HG03432 (cell line): ENCODE data around the gene TPPP.
"Not testable (repeated sequence)": the region's sequence is repeated elsewhere in the genome, so short reads cannot be mapped to it uniquely, and the experiment has no call there.

Experiments
- ATAC-seq: cut with Tn5 transposase; IDR thresholded peaks from one replicate; pipeline ENCODE4 v1.9.1; 2021; ENCODE audit warnings: mild to moderate bottlenecking, moderate library complexity; ENCODE audit not compliant: unreplicated experiment

TPPP gene

DNA sequence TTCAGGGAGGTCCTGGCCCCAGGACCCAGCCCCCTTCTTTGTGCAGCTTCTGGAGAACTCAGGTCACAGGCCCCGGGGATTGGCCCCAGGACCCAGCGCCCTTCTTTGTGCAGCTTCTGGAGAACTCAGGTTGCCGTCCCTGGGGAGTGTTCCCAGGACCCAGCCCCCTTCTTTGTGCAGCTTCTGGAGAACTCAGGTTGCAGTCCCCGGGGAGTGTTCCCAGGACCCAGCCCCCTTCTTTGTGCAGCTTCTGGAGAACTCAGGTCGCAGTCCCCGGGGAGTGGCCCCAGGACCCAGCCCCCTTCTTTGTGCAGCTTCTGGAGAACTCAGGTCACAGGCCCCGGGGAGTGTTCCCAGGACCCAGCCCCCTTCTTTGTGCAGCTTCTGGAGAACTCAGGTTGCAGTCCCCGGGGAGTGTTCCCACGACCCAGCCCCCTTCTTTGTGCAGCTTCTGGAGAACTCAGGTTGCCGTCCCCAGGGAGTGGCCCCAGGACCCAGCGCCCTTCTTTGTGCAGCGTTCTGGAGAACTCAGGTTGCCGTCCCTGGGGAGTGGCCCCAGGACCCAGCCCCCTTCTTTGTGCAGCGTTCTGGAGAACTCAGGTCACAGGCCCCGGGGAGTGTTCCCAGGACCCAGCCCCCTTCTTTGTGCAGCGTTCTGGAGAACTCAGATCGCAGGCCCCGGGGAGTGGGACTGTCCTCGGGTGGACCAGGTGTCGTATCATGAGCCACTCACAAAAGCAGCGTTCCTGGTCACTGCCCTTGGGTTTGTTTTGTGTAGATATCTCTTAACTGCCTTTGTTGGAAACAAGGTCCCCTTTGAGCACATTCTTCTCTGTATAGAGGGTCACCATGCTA is 64.6 kb downstream of the TPPP start:
- not testable (repeated sequence) for ATAC-seq

DNA sequence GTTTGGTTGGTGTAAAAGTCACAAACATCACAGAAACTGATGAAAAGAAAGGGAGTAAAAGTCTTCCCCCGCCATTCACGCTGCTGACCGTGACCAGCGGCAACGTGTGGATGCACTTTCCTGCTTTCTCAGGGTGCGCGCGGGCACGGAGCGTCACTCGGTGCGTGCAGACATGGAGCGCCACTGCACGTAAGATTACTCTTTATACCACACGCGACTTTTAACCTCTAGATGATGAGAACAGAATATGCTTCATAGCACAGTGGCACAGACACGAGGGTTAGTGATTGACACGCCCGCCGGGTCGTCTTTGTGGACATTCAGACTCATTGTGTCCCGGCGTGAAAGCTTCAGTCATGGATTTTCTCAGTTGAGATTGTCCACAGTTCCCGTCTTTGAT is 65.3 kb downstream of the TPPP start:
- no peak for ATAC-seq

DNA sequence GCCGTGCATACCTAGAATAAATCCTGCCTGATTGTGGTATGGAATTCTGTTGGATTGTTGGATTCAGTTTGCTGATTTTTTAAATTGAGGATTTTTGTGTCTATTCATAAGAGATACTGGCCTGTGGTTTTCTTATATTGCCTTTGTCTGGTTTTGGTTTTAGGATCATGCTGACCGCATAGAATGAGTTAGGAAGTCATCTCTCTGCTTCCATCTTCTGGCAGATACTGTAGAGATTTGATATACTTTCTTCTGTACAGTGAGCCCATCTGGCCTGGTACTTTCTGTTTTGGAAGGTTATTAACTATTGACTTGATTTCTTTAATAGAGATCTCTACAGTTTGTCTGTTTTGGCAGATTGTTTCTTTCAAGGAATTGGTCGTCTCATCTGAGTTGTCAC is 66.3 kb downstream of the TPPP start:
- no peak for ATAC-seq

DNA sequence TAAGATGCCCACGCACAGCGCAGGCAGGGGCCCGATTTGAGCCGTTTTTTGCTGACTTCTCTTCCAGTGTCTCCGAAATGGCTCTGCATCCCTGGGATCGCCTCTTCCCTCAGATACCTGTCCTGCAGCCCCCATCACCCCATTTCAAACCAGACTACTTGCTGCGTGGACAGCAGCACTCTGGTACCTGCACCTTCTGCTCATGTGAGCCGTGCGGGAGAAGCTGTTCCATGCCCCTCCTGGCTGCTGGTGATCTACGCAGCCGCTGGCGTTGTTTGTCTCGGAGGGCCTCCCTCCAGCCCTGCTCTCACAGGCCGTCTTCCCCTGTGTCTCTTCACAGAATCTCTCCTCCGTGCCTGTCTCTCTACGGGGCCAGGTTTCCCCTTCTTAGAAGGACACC is 67.6 kb downstream of the TPPP start:
- no peak for ATAC-seq

DNA sequence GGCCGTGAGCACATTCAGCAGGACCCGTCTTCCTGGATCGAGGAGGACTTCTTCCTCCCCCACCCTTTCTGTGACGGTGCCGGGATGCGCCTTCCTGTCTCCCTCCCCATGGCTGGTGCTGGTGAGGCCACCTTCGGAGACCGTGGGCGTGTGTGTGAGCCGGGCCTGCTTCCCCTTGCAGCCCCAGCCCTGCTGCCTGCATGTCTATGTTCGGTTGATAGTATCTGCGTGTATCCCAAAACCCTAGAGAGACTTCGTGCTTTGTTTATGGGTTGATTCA is 68.3 kb downstream of the TPPP start:
- ATAC-seq, result no peak

DNA sequence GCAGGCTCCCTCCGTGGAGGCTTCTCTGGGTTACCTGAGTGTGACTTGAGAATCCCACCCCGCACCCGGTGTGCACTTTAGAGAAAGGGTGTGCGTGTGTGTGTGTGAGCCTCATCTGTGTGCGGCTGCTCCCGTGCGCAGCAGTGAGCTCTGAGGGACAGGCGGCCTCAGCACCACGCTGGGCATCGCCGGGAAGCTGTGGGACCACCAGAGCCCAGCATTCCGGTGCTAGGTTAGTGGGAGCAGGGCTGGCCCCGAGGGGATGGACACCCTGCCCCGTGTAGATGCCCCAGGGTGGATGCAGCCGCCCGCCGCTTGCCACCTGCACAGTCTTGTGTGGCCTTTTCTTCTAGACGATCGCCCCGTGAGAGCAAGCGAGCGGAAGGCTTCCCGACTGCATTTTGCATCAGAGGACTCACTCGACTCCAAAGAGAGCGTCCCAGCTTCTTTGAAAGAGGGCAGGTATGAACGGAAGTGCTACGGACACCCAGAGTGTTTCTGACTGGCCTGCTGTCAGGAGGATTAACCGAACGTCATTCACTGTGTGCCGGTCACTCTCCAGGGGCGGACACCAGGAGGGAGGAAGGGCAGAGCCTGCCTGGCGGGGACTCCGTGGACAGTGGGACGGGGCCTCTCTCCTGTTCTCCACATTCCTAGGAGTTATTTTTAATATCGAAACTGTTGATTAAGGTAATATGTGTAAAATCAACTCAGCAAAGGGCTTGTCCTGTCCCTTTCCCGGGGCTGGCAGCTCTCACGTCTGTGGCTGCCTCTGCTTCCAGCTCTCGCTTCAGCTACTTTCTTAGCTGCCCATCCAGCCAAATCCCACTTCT is 68.8 kb downstream of the TPPP start:
- ATAC-seq, result no peak

- no peak for ATAC-seq
These were observed 69.6 kb downstream of the TPPP start for GRCh38 chr5:623531-623930.

DNA sequence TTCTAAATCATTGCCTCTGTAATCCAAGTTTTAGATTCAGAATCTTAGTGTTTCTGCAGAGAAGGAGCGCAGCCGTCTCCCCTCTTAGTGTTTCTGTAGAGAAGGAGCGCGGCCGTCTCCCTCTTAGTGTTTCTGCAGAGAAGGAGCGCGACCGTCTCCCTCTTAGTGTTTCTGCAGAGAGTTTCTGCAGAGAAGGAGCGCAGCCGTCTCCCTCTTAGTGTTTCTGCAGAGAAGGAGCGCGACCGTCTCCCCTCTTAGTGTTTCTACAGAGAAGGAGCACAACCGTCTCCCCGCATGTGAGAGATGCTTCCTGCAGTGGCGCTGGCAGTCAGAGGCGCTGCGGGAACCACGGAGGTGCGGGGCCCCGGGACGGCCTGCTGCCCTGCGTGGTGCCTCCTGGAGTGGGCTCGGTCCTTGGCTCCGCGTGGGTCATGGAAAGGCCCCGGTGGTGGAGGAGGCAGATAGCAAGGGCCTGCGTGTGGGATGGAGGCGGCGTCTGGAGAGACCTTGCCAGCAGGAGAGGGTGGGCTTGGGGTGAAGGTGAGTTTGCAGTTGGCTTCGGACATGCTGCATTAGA is 70.1 kb downstream of the TPPP start:
- no peak for ATAC-seq

DNA sequence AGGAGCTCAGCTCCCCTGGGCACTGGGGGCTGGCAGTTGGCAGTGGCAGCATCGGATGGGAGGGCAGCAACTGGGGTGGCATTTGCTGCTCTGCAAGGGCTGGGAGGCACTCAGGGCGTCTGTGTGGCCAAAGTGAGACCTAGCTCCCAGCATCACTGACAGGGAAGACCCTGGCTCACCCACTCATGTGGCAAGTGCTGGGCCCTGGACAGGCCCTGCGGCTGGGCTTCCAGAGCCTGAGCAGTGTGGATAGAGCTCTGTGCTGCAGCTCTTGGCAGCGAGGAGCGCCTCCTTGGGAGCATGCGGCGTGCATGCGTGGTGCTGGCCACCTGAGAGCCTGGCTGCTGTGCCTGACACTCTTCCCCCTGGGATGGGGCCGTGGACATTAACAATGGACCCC is 70.8 kb downstream of the TPPP start:
- no peak for ATAC-seq

GRCh38 chr5:621341-621761 is 71.8 kb downstream of the TPPP start:
- no peak for ATAC-seq

DNA sequence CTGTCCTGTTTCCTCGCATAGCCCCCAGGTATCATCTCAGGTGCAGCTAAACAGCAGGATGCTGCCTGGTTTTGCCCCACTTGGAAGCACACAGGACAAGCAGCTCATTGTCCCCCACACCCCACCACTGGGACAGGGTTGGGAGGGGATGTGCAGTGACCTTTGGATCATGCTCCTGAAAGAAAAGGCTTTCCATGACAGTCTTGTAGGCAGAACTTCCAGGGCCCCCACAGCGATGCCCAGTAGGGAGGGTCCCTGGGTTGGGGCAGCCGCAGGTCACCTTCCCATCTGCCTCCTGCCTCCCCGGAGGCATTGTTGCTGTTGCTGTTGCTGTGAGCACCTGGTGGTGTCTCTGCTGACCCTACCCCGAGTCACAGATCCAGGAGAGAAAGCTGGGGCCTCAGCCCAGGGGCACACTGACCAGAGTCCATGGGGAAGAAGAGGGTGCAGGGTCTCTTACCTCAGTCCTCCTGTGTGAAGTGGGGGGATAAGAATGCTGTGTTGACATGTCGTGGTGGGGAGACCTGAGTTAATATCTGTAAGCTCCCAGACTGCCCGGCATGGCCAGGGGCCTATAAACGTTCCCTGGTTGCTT is 72.5 kb downstream of the TPPP start:
- ATAC-seq, result no peak

DNA sequence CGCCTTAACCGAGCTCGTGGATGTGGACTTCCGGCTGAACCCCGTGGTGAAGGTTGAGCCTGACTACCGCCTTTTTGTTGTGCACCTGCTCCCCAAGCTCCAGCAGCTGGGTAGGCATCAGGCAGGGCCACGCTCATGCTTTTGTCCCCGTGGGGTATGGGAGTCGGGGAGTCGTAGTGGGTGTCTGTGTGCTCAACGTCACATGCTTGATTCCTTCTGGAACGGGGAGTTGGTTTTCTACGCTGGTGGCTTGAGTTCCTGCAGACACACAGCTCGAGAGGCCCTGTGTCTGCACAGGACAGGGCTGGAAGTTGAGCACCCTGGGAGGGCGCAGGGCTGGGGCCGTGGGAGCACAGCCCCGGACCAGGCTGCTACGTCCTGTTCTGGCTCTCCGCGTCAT is 73.0 kb downstream of the TPPP start:
- no peak for ATAC-seq

GRCh38 chr5:619444-619843 is 73.7 kb downstream of the TPPP start:
- ATAC-seq, result no peak

DNA sequence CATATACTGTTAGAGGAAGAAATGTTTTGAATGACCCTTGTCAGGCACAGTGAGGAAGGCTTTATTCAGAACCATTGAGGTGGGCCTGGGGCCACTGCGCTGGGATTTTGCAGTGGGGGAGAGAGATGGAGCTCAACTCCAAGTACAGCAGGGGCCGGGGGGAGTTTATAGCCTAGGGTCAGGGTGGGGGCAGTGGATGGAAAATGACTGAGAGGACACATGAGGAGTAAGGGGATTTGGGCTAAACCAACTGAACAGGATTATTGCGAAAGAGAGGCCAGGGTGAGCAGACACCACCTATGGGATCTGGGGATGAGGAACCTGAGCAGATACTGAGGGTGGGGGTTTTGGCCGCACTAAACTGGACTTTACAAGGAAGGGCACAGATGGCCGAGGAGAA is 74.7 kb downstream of the TPPP start:
- no peak for ATAC-seq

GRCh38 chr5:617896-618295 is 75.3 kb downstream of the TPPP start:
- no peak for ATAC-seq

DNA sequence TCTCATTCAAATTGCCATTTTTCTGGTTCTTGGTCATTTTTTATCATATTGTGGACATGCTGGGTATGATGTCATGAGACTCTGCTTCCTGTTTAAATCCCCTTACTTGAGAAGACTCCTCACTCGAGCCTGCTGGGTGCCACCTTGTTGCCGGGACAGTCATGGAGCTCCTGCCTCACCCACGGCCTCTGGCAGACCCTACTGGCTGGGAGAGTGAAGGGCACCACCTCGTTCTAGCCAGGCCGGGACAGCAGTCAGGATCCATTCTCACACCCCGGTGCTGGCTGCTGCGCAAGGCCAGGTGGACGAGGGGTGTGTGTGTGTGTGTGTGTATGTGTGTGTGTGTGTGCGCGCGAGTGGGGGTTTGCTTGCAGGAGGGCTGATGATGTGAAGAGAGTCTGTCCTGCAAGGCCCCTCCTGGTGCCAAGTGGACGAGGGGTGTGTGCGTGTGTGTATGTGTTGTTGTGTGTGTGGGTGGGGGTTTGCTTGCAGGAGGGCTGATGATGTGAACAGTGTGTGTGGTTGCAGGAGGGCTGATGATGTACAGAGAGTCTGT is 76.6 kb downstream of the TPPP start:
- ATAC-seq, result no peak

DNA sequence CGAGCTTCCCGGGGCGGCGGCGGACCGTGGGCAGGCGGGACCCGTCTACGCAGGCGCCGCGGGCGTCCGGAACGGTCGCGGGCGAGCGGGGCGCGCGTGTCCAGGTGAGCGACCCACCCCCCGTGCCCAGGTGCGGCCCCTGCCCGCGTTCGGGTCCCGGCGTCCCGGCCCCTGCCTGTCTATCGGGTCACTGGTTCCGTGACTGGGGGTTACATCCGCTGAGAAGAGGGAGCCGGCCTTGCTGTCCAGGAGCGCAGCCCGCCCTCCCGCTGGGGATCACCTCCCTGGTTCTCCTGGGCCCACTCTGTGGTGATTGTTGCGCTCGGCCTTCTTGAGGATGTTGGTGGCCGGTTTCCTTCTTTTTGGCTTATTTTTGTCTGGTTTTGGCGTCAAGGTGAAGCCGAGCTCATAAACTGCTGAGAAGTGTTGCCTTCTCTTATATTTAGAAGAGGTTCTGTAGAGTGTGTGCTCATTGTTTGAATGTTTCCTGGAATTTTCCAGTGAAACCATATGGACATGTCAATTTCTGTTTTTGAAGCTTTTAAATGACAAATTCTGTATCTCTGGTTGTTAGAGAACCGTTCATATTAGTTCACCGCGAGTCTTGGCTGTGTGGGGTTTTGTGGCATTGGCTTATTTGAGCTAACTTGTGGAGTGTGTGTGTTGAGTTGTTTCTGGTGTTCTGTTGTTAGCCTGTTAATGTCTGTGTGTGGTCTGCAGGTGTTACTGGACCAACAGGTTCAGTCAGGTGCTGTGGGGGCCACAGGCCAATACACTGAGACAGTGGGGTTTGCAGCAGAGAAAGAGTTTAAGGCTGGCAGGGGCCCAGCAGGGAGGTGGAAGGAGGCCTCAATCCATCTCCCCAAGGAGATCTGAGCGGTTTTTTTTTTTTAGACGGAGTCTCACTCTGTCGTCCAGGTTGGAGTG is 80.4 kb downstream of the TPPP start:
- ATAC-seq, result peak; percentile 38

GRCh38 chr5:611731-612486 is 81.2 kb downstream of the TPPP start, which contains the start of gene CEP72:
Gene CEP72, plus strand, starts transcription at chr5:612340. Its CDS starts 22 bp downstream, at chr5:612362.
- ATAC-seq, result peak; percentile 83
